ENCODE measurements around the gene ATP2A3. TPM values are rescaled to one million over a fixed set of nuclear protein-coding genes. Genes with fewer than 3 reads are reported as not detected.

Gene ATP2A3
- total RNA-seq, 1 donor from 2014 or later: 1.5 TPM

- Histone ChIP-seq H3K9me3 (ENCODE audit: insufficient read depth, low read depth, low read length) (no peaks in the 10 kb centered on the region), H3K36me3 (ENCODE audit: insufficient read depth, low read length) (no peaks in the 10 kb centered on the region), H4K20me1 (ENCODE audit: insufficient read depth, low read length) (no peaks in the 10 kb centered on the region), H3K79me2 (ENCODE audit: insufficient read depth, low read length) (no peaks in the 10 kb centered on the region), H3K27ac (ENCODE audit: low read depth, low read length) (no peak overlapping the region), H3K4me3 (ENCODE audit: insufficient read depth, low read depth, low read length) (no peak overlapping the region), H3K9ac (ENCODE audit: low read length) (no peak overlapping the region), H3K27me3 (ENCODE audit: insufficient read depth, low read length) (no peaks in the 10 kb centered on the region), H2AFZ (ENCODE audit: low read depth, low read length) (no peak overlapping the region), H3K4me2 (ENCODE audit: low read length) (no peak overlapping the region), H3K4me1 (ENCODE audit: insufficient read depth, low read length) (peaks cover 2% of the 10 kb centered on the region)
- Mint-ChIP-seq H3K36me3 (ENCODE audit: low read depth, unreplicated experiment) (no peaks in the 10 kb centered on the region), H3K27ac (ENCODE audit: unreplicated experiment) (no peak overlapping the region), H3K4me3 (ENCODE audit: unreplicated experiment) (no peak overlapping the region), H3K4me1 (ENCODE audit: low read depth, unreplicated experiment) (no peaks in the 10 kb centered on the region), H3K27me3 (ENCODE audit: low read depth, unreplicated experiment) (peaks cover 31% of the 10 kb centered on the region), H3K9me3 (ENCODE audit: unreplicated experiment) (no peaks in the 10 kb centered on the region)
- DNase-seq (ENCODE audit: low read depth) (no peak), FAIRE-seq (no peak)
- no peak for TF ChIP-seq EZH2 (IDR thresholded peaks at IDR 0.05; ENCODE audit: insufficient read depth, low read length)
- TF ChIP-seq CTCF (IDR thresholded peaks at IDR 0.05; ENCODE audit: insufficient read depth, low read depth, low read length): no peak
Measured at GRCh38 chr17:3916825-3917224, 47.4 kb downstream of the ATP2A3 start.

GRCh38 chr17:3915995-3916696 is 48.1 kb downstream of the ATP2A3 start, which contains the start of gene P2RX1:
Gene P2RX1 (minus strand): TSS chr17:3916465. CDS start chr17:3916225, 240 bp downstream.
- Histone ChIP-seq H3K4me3 (ENCODE audit: insufficient read depth, low read depth, low read length) (no peak within 1 kb of the TSS), H2AFZ (ENCODE audit: low read depth, low read length) (no peak within 1 kb of the TSS)
- H3K4me1 Mint-ChIP-seq (ENCODE audit: low read depth, unreplicated experiment): no peaks in the 10 kb centered on the region

More at GRCh38 chr17:3915995-3916696, 48.1 kb downstream of the ATP2A3 start, which contains the start of gene P2RX1:
- Histone ChIP-seq H4K20me1 (ENCODE audit: insufficient read depth, low read length) (no peaks in the 10 kb centered on the region), H3K9me3 (ENCODE audit: insufficient read depth, low read depth, low read length) (no peaks in the 10 kb centered on the region), H3K27me3 (ENCODE audit: insufficient read depth, low read length) (no peaks in the 10 kb centered on the region), H3K36me3 (ENCODE audit: insufficient read depth, low read length) (no peaks in the 10 kb centered on the region), H3K79me2 (ENCODE audit: insufficient read depth, low read length) (no peaks in the 10 kb centered on the region), H3K9ac (ENCODE audit: low read length) (no peak within 1 kb of the TSS), H3K4me1 (ENCODE audit: insufficient read depth, low read length) (no peaks in the 10 kb centered on the region), H3K4me2 (ENCODE audit: low read length) (no peak within 1 kb of the TSS), H3K27ac (ENCODE audit: low read depth, low read length) (no peak within 1 kb of the TSS)
- H3K4me3 Mint-ChIP-seq (ENCODE audit: unreplicated experiment): no peak within 1 kb of the TSS
- TF ChIP-seq EZH2 (IDR thresholded peaks at IDR 0.05; ENCODE audit: insufficient read depth, low read length): no peak
- TF ChIP-seq CTCF (IDR thresholded peaks at IDR 0.05; ENCODE audit: insufficient read depth, low read depth, low read length): no peak
- no peak for DNase-seq (ENCODE audit: low read depth)
- no peak within 1 kb of the TSS for H3K27ac Mint-ChIP-seq (ENCODE audit: unreplicated experiment)
- H3K9me3 Mint-ChIP-seq (ENCODE audit: unreplicated experiment): no peaks in the 10 kb centered on the region
- H3K27me3 Mint-ChIP-seq (ENCODE audit: low read depth, unreplicated experiment): peaks cover 34% of the 10 kb centered on the region
- H3K36me3 Mint-ChIP-seq (ENCODE audit: low read depth, unreplicated experiment): no peaks in the 10 kb centered on the region
- no peak for FAIRE-seq

Measured in astrocyte (in vitro differentiated cells and primary cell).